ENCODE data around the gene CBLC. TPM values are rescaled to one million over a fixed set of nuclear protein-coding genes. Genes with fewer than 3 reads are reported as not detected.

Gene CBLC
- polyA plus RNA-seq, 1 donor (not counting 4 experiments of a cell fraction or from before 2014, with no cell fraction given), result 27.8 TPM

- Histone ChIP-seq H3K27ac (ENCODE audit: control insufficient read depth, insufficient read depth, low read length) (no peak overlapping the region), H3K4me1 (ENCODE audit: control insufficient read depth, extremely low read depth, insufficient read depth, low read length) (no peaks in the 10 kb centered on the region), H3K9me3 (ENCODE audit: control insufficient read depth, low read depth, low read length) (no peaks in the 10 kb centered on the region), H3K9ac (ENCODE audit: control insufficient read depth, extremely low read depth, insufficient read depth, low read length) (no peak overlapping the region), H3K9me1 (ENCODE audit: control insufficient read depth, extremely low read depth, insufficient read depth, low read length) (no peaks in the 10 kb centered on the region), H3K36me3 (ENCODE audit: control insufficient read depth in 2 of 2, extremely low read depth in 1 of 2, insufficient read depth in 2 of 2, low read length in 2 of 2) (peaks cover 26% of the 10 kb centered on the region in 2 experiments), H4K20me1 (ENCODE audit: control insufficient read depth, extremely low read depth, insufficient read depth, low read length) (peaks cover 4% of the 10 kb centered on the region), H2AFZ (ENCODE audit: control insufficient read depth, low read length) (no peak overlapping the region), H3K27me3 (ENCODE audit: control insufficient read depth, extremely low read depth, insufficient read depth, low read length) (no peaks in the 10 kb centered on the region), H3K4me2 (ENCODE audit: control insufficient read depth, extremely low read depth, insufficient read depth, low read depth, low read length) (no peak overlapping the region), H3K4me3 (ENCODE audit: control insufficient read depth in 2 of 3, extremely low read depth in 1 of 3, insufficient read depth in 2 of 3, low read depth in 1 of 3, low read length in 3 of 3) (no peak overlapping the region), H3K79me2 (ENCODE audit: control insufficient read depth, insufficient read depth, low read length) (no peaks in the 10 kb centered on the region)
- dilution Hi-C loops (cut with MboI; ENCODE audit: extremely low pct_ligation_motif_present, low sequenced_read_pairs), result no loop called here
- no peak for FAIRE-seq
- TF ChIP-seq EZH2 (IDR thresholded peaks at IDR 0.05; ENCODE audit: low read length), result no peak
- TF ChIP-seq, protein P1, sequence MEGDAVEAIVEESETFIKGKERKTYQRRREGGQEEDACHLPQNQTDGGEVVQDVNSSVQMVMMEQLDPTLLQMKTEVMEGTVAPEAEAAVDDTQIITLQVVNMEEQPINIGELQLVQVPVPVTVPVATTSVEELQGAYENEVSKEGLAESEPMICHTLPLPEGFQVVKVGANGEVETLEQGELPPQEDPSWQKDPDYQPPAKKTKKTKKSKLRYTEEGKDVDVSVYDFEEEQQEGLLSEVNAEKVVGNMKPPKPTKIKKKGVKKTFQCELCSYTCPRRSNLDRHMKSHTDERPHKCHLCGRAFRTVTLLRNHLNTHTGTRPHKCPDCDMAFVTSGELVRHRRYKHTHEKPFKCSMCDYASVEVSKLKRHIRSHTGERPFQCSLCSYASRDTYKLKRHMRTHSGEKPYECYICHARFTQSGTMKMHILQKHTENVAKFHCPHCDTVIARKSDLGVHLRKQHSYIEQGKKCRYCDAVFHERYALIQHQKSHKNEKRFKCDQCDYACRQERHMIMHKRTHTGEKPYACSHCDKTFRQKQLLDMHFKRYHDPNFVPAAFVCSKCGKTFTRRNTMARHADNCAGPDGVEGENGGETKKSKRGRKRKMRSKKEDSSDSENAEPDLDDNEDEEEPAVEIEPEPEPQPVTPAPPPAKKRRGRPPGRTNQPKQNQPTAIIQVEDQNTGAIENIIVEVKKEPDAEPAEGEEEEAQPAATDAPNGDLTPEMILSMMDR (optimal IDR thresholded peaks at IDR 0.05 in 1 of 3, IDR thresholded peaks at IDR 0.05 in 1 of 3, conservative IDR thresholded peaks at IDR 0.05 in 1 of 3; ENCODE audit: extremely low read depth in 1 of 3, insufficient read depth in 2 of 3, low read length in 3 of 3), result no peak
- DNase-seq (ENCODE audit: low read depth, low spot score), result no peak
Measured at GRCh38 chr19:44816301-44816700, 38.6 kb downstream of the CBLC start.

DNA sequence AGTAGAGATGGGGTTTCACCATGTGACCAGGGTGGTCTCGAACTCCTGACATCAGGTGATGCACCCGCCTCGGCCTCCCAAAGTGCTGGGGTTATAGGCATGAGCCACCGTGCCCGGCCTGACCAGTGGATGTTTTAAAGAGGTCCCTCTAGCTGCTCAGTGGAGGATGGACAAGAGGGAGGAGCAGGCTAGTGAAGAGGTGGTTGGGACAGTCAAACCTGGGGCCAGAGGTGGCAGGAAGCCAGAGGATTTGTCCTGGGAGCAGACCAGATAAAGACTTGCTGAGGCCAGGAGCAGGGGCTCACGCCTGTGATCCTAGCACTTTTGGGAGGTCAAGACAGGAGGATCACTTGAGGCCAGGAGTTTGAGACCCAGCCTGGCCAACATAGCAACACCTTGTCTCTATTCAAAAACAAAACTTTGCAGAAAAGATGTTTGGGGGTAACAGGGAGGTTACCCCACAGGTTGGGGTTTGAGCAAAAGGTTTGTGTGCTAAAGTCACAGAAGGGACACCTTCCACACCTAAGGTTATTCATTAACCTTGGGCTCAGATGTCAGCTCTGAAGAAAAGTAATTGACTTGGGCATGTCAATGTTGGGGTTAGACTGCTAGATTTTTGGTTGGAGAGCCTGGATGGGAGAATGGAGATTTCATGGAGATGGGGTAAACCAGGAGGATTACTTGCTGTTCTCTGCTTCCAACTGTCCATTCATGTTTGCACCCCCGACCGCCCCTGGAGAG lies 40.2 kb downstream of the CBLC start:
- peaks cover 20 to 26% of the 10 kb centered on the region in 2 experiments for H3K36me3 ChIP-seq (ENCODE audit: control insufficient read depth in 2 of 2, extremely low read depth in 1 of 2, insufficient read depth in 2 of 2, low read length in 2 of 2)
- H4K20me1 ChIP-seq (ENCODE audit: control insufficient read depth, extremely low read depth, insufficient read depth, low read length), result peaks cover 4% of the 10 kb centered on the region
- no peak overlapping the region for H2AFZ ChIP-seq (ENCODE audit: control insufficient read depth, low read length)
- no peaks in the 10 kb centered on the region for H3K79me2 ChIP-seq (ENCODE audit: control insufficient read depth, insufficient read depth, low read length)
- no peak overlapping the region for H3K4me2 ChIP-seq (ENCODE audit: control insufficient read depth, extremely low read depth, insufficient read depth, low read depth, low read length)
- no peak overlapping the region for H3K4me3 ChIP-seq (ENCODE audit: control insufficient read depth in 2 of 3, extremely low read depth in 1 of 3, insufficient read depth in 2 of 3, low read depth in 1 of 3, low read length in 3 of 3)
- dilution Hi-C loops (cut with MboI; ENCODE audit: extremely low pct_ligation_motif_present, low sequenced_read_pairs), result no loop called here
- no peak overlapping the region for H3K9ac ChIP-seq (ENCODE audit: control insufficient read depth, extremely low read depth, insufficient read depth, low read length)
- no peaks in the 10 kb centered on the region for H3K9me3 ChIP-seq (ENCODE audit: control insufficient read depth, low read depth, low read length)
- TF ChIP-seq EZH2 (IDR thresholded peaks at IDR 0.05; ENCODE audit: low read length), result no peak
- TF ChIP-seq, protein P1 (optimal IDR thresholded peaks at IDR 0.05 in 1 of 3, IDR thresholded peaks at IDR 0.05 in 1 of 3, conservative IDR thresholded peaks at IDR 0.05 in 1 of 3; ENCODE audit: extremely low read depth in 1 of 3, insufficient read depth in 2 of 3, low read length in 3 of 3), result no peak
- H3K4me1 ChIP-seq (ENCODE audit: control insufficient read depth, extremely low read depth, insufficient read depth, low read length), result no peaks in the 10 kb centered on the region
- no peaks in the 10 kb centered on the region for H3K9me1 ChIP-seq (ENCODE audit: control insufficient read depth, extremely low read depth, insufficient read depth, low read length)
- no peak overlapping the region for H3K27ac ChIP-seq (ENCODE audit: control insufficient read depth, insufficient read depth, low read length)
- H3K27me3 ChIP-seq (ENCODE audit: control insufficient read depth, extremely low read depth, insufficient read depth, low read length), result no peaks in the 10 kb centered on the region
- DNase-seq (ENCODE audit: low read depth, low spot score) (no peak), FAIRE-seq (no peak)

All from keratinocyte (primary cell).